Astrocyte (in vitro differentiated cells and primary cell): ENCODE results near the gene INSIG2. TPM values are rescaled to one million over a fixed set of nuclear protein-coding genes. Genes with fewer than 3 reads are reported as not detected.

ENCODE experiments used
- DNase-seq: peaks from one replicate; pipeline ENCODE4 v3.0.0-alpha.2; 2010; ENCODE audit warnings: low read depth
- FAIRE-seq: peaks from 2 replicates; lab custom pipeline; 2011; peaks lifted over from hg19 to GRCh38; lab: Jason Lieb, UNC
- H2AFZ ChIP-seq: 2 replicates; pipeline ENCODE4 v1.6.0; 2012; ENCODE audit warnings: low read depth, low read length, inconsistent platforms
- H3K27ac ChIP-seq: 2 replicates; pipeline ENCODE4 v1.5.1; 2011; ENCODE audit warnings: low read depth, low read length, inconsistent platforms
- H3K27me3 ChIP-seq: 2 replicates; pipeline ENCODE4 v1.6.0; 2011; ENCODE audit warnings: low read length, inconsistent platforms; ENCODE audit not compliant: insufficient read depth
- H3K36me3 ChIP-seq: 2 replicates; pipeline ENCODE4 v1.5.1; 2011; ENCODE audit warnings: low read length, inconsistent platforms; ENCODE audit not compliant: insufficient read depth
- H3K4me1 ChIP-seq: 2 replicates; pipeline ENCODE4 v1.5.1; 2011; ENCODE audit warnings: low read length, inconsistent platforms; ENCODE audit not compliant: insufficient read depth
- H3K4me2 ChIP-seq: 2 replicates; pipeline ENCODE4 v1.6.0; 2012; ENCODE audit warnings: low read length, inconsistent platforms
- H3K4me3 ChIP-seq: 2 replicates; pipeline ENCODE4 v1.5.1; 2011; ENCODE audit warnings: low read depth, mild to moderate bottlenecking, low read length, inconsistent platforms; ENCODE audit not compliant: insufficient read depth
- H3K79me2 ChIP-seq: 2 replicates; pipeline ENCODE4 v1.6.0; 2012; ENCODE audit warnings: mild to moderate bottlenecking, low read length, inconsistent platforms; ENCODE audit not compliant: insufficient read depth
- H3K9ac ChIP-seq: 2 replicates; pipeline ENCODE4 v1.6.0; 2012; ENCODE audit warnings: mild to moderate bottlenecking, low read length, inconsistent platforms
- H3K9me3 ChIP-seq: 2 replicates; pipeline ENCODE4 v1.5.1; 2012; ENCODE audit warnings: low read depth, mild to moderate bottlenecking, low read length, inconsistent platforms; ENCODE audit not compliant: insufficient read depth
- H4K20me1 ChIP-seq: 2 replicates; pipeline ENCODE4 v1.6.0; 2012; ENCODE audit warnings: low read length, inconsistent platforms; ENCODE audit not compliant: insufficient read depth
- H3K27ac Mint-ChIP-seq: one replicate; pipeline ENCODE4 v1.8.0; 2021; ENCODE audit warnings: mild to moderate bottlenecking, mixed read lengths; ENCODE audit not compliant: unreplicated experiment
- H3K27me3 Mint-ChIP-seq: one replicate; pipeline ENCODE4 v1.8.0; 2021; ENCODE audit warnings: low read depth, mixed read lengths; ENCODE audit not compliant: unreplicated experiment
- H3K36me3 Mint-ChIP-seq: one replicate; pipeline ENCODE4 v1.8.0; 2021; ENCODE audit warnings: low read depth, mixed read lengths; ENCODE audit not compliant: unreplicated experiment
- H3K4me1 Mint-ChIP-seq: one replicate; pipeline ENCODE4 v1.8.0; 2021; ENCODE audit warnings: low read depth, mixed read lengths; ENCODE audit not compliant: unreplicated experiment
- H3K4me3 Mint-ChIP-seq: one replicate; pipeline ENCODE4 v1.8.0; 2021; ENCODE audit warnings: mild to moderate bottlenecking, moderate library complexity, mixed read lengths; ENCODE audit not compliant: unreplicated experiment
- H3K9me3 Mint-ChIP-seq: one replicate; pipeline ENCODE4 v1.8.0; 2021; ENCODE audit warnings: mild to moderate bottlenecking, mixed read lengths; ENCODE audit not compliant: unreplicated experiment
- CTCF ChIP-seq: IDR thresholded peaks from 2 replicates; pipeline ENCODE4 v1.5.1; 2011; ENCODE audit warnings: low read depth, mild to moderate bottlenecking, inconsistent platforms, low read length, moderate library complexity; ENCODE audit not compliant: insufficient read depth
- EZH2 ChIP-seq: IDR thresholded peaks from 2 replicates; pipeline ENCODE4 v1.6.1; 2012; ENCODE audit warnings: mild to moderate bottlenecking, low read length, inconsistent platforms; ENCODE audit not compliant: insufficient read depth
- total RNA-seq: library from RNA; stranded (reverse); gene quantifications from 2 replicates; pipeline ENCODE4 v1.2.1, GENCODE V29; 2021

The INSIG2 gene
- total RNA-seq, 1 donor from 2014 or later: 32.2 TPM

- Mint-ChIP-seq H3K4me3 (no peak overlapping the region), H3K9me3 (peaks cover 2% of the 10 kb centered on the region), H3K27me3 (peaks cover 26% of the 10 kb centered on the region), H3K27ac (no peak overlapping the region), H3K4me1 (peaks cover 18% of the 10 kb centered on the region), H3K36me3 (no peaks in the 10 kb centered on the region)
- TF ChIP-seq EZH2 (no peak), CTCF (no peak)
- Histone ChIP-seq H3K4me2 (no peak overlapping the region), H3K27me3 (peaks cover 14% of the 10 kb centered on the region), H3K79me2 (no peaks in the 10 kb centered on the region), H3K36me3 (no peaks in the 10 kb centered on the region), H4K20me1 (no peaks in the 10 kb centered on the region), H3K9me3 (no peaks in the 10 kb centered on the region), H2AFZ (no peak overlapping the region), H3K9ac (no peak overlapping the region), H3K4me1 (peaks cover 6% of the 10 kb centered on the region), H3K27ac (no peak overlapping the region), H3K4me3 (no peak overlapping the region)
- DNase-seq: no peak
- FAIRE-seq: no peak
These were observed 44.1 kb upstream of the INSIG2 start for GRCh38 chr2:118044103-118044716.

- Histone ChIP-seq H3K79me2 (no peaks in the 10 kb centered on the region), H3K4me3 (no peak overlapping the region), H3K9me3 (no peaks in the 10 kb centered on the region), H4K20me1 (no peaks in the 10 kb centered on the region), H3K9ac (no peak overlapping the region), H3K27me3 (peaks cover 11% of the 10 kb centered on the region), H3K4me2 (no peak overlapping the region), H3K27ac (no peak overlapping the region), H3K4me1 (peaks cover 6% of the 10 kb centered on the region), H3K36me3 (no peaks in the 10 kb centered on the region), H2AFZ (no peak overlapping the region)
- Mint-ChIP-seq H3K27ac (no peak overlapping the region), H3K4me3 (no peak overlapping the region), H3K4me1 (peaks cover 22% of the 10 kb centered on the region), H3K9me3 (peaks cover 2% of the 10 kb centered on the region), H3K36me3 (no peaks in the 10 kb centered on the region), H3K27me3 (peaks cover 24% of the 10 kb centered on the region)
- FAIRE-seq (no peak), DNase-seq (no peak)
- TF ChIP-seq EZH2: no peak
- no peak for TF ChIP-seq CTCF
These were observed 43.4 kb upstream of the INSIG2 start for GRCh38 chr2:118044854-118045253.

GRCh38 chr2:118045286-118045685 lies 43.0 kb upstream of the INSIG2 start:
- H3K27me3 ChIP-seq: peaks cover 11% of the 10 kb centered on the region
- H3K4me1 ChIP-seq: peaks cover 6% of the 10 kb centered on the region
- H4K20me1 ChIP-seq: no peaks in the 10 kb centered on the region
- H3K9me3 ChIP-seq: no peaks in the 10 kb centered on the region
- no peak overlapping the region for H2AFZ ChIP-seq
- H3K9ac ChIP-seq: no peak overlapping the region
- FAIRE-seq (no peak), DNase-seq (no peak)
- H3K36me3 ChIP-seq: no peaks in the 10 kb centered on the region
- no peak overlapping the region for H3K4me3 Mint-ChIP-seq
- H3K4me2 ChIP-seq: no peak overlapping the region
- TF ChIP-seq CTCF: no peak
- no peak for TF ChIP-seq EZH2
- no peak overlapping the region for H3K27ac Mint-ChIP-seq
- no peak overlapping the region for H3K4me3 ChIP-seq
- peaks cover 2% of the 10 kb centered on the region for H3K9me3 Mint-ChIP-seq
- no peak overlapping the region for H3K27ac ChIP-seq
- no peaks in the 10 kb centered on the region for H3K36me3 Mint-ChIP-seq
- peaks cover 26% of the 10 kb centered on the region for H3K4me1 Mint-ChIP-seq
- peaks cover 22% of the 10 kb centered on the region for H3K27me3 Mint-ChIP-seq
- no peaks in the 10 kb centered on the region for H3K79me2 ChIP-seq
